GM21381 (cell line): ENCODE measurements around the gene TRIP12.
"Not testable (repeated sequence)": the region's sequence is repeated elsewhere in the genome, so short reads cannot be mapped to it uniquely, and the experiment has no call there.

ENCODE experiments used
- ATAC-seq: cut with Tn5 transposase; IDR thresholded peaks from one replicate; pipeline ENCODE4 v1.9.1; 2021; ENCODE audit warnings: mild to moderate bottlenecking, moderate library complexity; ENCODE audit not compliant: unreplicated experiment

Gene TRIP12

GRCh38 chr2:229921101-229921891, 513 bp downstream of the TRIP12 start:
- ATAC-seq = peak; percentile 23

- ATAC-seq = no peak
Observed at GRCh38 chr2:229920011-229920641, 1.7 kb downstream of the TRIP12 start.

DNA sequence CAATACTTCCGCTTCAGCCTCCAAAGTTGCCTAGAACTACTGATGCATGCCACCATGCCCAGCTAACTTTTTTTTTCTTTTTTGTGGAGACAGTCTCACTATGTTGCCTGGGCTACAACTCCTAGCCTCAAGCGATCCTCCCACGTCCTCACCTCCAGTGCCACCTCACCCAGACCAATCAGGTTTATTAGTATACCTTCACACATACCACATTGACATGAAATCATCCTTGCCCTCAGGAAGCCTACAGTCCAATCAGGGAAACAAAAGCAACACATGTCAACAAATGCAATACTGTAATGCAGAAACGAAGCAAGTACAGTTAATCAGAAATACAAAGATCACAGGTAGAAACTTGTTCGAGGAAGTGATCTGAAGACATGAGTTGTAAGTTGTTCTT, 4.0 kb downstream of the TRIP12 start:
- ATAC-seq = no peak

DNA sequence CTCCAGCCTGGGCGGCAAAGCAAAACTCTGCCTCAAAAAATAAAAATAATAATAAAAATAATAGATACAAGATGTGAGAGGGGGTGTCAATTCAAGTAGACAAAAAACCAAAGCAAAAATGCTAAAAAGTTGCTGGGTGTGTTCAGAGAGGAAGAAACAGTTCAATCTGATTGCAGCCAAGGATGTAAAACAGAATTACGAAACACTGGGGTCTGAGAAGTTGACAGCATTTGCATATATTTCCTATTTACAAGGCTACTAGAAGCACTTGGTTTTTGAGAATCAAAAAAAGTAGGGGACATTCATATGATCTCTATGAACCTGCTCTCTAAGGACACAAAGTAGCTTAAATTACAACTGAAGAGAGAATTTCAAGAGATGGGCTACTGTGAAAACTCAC, 7.6 kb downstream of the TRIP12 start:
- ATAC-seq = no peak

GRCh38 chr2:229910832-229911412, 10.9 kb downstream of the TRIP12 start:
- ATAC-seq = peak; percentile 69

DNA sequence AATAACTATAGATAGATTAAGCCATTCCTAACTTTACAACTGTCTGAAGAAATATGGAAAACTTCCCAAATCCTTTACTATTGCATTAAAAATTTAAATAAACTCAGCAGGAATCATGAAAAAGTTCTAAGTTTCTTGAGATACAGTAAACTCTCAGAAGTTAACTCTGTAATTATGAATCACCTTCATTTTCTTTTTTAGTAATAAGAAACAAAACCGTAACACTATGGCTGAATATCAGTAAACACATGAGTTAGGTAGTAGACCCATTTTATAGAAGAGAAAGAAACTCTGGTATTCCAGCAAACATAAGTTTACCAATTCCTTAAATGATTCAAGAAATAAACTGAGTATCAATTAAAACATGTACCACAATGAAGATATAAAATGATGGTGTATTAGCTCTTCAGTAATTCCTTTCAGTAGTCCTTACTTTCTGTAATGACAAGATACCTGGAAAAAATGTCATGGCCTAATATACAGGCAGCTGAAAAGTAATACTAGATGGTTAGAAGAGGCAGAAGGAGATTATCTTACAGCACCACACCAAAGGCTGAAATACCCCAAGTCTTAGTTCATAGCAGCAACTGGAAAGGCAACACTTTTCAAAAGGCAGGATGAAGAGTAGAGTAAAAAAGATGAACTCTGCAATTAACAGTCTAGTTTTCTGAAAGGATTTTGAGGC, 11.5 kb downstream of the TRIP12 start:
- ATAC-seq = peak; percentile 13

- no peak for ATAC-seq
Observed at GRCh38 chr2:229909090-229909489, 12.7 kb downstream of the TRIP12 start.

DNA sequence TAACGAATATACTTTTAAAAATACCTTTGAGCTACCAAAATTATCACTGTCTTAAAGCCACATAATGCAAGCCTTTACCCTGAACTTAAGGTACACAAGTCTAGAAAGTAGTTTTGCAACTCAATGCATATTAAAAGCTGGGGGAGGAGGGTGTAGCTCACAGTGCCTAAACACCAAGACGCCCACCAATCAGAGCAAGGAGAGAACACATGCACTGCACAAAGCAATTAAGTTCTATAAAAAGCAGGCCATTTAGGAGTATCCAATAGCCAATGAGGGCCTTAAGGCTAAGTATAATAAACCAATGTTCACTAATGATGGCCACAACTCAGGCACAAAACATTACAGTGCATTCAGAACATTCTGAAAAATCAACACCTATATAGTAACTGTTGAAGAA, 16.2 kb downstream of the TRIP12 start:
- ATAC-seq = no peak

DNA sequence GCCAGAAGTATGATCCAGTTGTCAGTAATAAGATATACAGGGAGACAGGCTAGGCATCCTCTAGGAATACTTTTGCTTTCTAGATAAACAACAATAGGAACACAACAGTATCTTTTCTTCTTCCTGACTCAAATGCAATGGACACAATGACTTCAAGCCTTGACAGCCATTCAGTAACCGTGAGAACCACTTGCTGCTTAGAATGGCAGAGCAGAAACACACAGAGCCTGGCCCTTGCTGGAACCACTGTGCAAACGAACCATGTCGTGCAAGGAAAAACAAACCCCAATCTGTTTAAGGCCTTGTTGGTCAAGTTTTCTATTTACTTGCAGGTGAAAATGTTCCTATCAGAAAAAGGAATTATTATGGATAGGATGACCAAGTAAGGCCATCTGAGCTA, 18.8 kb downstream of the TRIP12 start:
- ATAC-seq = no peak

GRCh38 chr2:229901819-229902218, 20.0 kb downstream of the TRIP12 start:
- ATAC-seq = no peak

- ATAC-seq = not testable (repeated sequence)
Observed at GRCh38 chr2:229900514-229900913, 21.3 kb downstream of the TRIP12 start.

DNA sequence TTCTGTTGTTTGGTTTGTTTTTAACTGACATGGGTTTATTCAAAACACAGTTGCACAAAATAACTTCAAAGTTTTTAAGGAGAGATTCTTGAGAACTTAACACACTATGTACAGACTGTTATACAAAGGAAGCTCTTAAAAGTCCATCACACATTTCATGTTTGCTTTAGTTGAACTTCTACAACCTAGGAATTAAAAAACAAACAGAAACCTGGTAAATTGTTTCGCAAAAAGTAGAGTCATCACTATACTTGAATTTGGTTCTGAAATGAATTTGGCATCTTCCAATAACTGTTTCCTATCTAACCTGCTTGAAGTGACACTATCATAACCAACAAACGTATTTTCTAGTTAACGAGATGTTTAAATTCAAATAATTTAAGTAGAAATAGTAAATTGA, 21.8 kb downstream of the TRIP12 start:
- no peak for ATAC-seq

DNA sequence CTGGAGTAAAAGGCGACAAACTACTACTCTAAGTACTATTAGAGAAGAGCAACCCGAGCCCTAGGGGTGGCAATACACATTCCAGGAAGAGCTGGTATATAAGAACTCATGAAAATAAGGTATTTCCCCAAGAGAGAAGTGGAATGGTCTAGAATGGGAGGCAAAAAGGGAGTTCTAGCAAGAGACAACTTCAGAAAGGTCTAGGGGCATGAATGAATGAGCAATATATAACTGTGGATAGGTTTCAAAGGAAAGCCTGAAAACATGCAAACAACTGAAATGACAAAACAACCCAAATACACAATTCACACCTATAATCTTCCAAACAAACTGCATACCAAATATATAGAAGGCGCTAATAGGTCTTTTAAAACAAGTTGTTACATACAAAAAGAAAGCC, 22.2 kb downstream of the TRIP12 start:
- ATAC-seq = no peak

DNA sequence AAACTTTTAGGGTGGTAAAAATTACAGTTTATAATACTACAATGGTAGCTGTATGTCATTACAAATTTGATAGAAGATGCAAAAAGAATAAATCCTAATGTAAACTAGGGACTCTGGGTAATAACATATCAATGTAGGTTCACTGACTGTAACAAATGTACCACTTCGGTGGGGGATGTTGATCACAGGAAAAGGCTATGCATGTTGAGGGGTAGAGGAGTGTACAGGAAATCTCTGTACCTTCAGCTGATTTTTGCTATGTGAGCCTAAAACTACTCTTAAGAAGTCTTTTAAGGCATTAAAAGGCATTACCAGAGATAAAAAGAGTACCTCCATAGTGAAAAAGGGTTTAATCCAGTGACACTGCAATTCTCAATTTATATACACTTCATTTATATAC, 25.0 kb downstream of the TRIP12 start:
- no peak for ATAC-seq

DNA sequence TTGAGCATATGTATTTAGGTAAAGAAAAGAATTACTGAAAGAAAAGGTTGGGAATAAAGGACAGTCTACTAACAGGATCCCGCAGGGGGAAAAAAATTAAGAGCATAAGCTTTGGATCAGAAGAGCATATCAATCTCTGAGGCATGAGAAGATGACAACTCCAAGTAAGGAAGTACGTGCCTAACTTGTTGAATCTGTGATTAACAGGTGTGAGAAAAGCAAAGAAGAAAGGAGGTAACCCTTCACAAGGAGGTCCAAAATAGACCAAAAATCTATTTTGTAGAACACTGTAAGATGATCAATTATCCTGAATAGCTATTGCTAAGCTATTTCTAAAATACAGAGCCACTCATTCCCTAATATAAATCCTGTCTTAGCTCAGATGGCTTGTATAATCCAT, 32.8 kb downstream of the TRIP12 start:
- ATAC-seq = no peak

GRCh38 chr2:229888031-229888430, 33.8 kb downstream of the TRIP12 start:
- no peak for ATAC-seq

GRCh38 chr2:229887441-229887840, 34.4 kb downstream of the TRIP12 start:
- no peak for ATAC-seq

DNA sequence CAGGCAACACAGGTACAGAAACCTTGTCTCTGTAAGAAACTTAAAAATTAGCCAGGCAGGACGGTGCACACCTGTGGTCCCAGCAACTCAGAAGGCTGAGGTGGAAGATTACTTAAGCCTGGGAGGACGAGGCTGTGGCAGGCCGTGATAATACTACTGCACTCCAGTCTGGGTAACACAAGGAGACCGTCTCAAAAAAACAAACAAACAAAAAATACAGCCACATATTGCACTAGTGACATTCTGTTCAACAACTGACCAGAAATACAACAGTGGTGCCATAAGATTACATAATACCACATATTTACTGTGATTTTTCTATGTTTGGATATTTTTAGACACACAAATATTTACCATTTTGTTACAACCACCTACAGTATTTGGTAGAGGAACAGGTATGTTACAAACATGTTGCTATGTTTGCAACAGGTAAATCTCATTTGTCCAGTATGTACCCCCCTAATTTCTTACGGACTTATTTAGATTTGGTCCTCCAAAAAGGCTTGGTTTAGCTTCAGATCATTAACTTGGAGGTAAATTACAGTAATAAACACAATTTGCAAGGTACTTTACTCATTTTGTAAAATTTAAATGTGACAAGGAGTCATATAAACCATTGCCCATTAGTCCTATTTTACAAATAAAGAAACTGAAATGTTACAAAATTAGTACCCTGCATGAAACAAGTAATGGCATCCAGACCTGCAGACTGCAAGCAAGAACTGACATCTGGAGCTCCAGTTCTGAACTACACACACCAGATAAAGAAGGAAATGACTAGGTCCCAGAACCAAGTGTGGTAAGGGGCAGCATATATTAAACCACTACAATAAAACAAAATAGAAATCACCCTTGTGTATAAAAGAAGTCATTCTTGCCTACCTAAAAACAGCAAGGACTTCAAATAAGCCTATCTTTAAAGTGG, 36.8 kb downstream of the TRIP12 start:
- peak; percentile 65 for ATAC-seq

- no peak for ATAC-seq
Observed at GRCh38 chr2:229882583-229882982, 39.2 kb downstream of the TRIP12 start.

DNA sequence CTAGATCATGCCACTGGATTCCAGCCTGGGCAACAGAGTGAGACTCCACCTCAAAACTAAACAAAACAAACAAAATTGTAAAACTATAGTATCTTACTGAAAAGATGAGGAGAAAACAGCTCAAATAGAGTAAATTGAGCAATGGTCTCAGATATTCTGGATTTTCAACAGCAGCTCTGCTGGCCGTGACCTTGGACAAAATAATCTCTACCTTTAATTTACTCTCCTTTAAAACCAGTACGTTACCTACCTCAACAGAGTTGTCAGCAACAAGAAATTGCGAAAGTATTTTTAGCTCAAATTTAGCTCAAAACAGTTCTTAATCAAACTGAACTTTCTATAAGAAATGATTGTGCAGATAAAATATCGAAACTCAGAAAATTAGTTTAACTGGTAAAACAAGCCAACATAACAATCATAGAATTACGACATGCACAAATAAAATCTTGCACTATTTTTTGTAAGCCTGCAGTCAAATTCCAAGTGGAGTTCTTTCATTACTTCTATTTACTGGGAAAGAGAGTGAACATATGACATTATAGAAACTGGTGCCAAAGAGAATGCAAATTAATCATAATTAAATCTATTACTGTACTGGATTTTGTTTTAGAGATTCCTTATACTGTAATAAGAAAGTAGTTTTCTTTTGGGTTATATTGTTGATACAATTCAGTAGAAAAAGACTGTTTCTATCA, 40.8 kb downstream of the TRIP12 start:
- no peak for ATAC-seq
